ENCODE results near the gene PTPN11.
"Not testable (repeated sequence)": the region's sequence is repeated elsewhere in the genome, so short reads cannot be mapped to it uniquely, and the experiment has no call there.

PTPN11 gene

DNA sequence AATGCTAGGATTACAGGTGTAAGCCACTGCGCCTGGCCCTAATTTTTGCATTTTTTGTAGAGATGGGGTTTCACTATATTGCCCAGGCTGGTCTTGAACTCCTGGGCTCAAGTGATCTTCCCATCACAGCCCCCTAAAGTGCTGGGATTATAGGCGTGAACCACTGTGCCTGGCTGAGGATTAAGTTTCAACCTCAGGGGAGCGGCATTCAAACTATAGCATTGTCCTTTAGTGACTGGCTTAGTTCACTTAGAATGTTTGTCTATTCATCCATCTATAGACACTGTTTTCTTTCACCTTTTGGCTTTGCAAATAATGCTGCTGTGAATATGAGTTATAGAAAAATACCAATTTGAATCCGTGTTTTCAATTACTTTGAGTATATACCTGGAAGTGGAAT is 25.2 kb downstream of the PTPN11 start:
- DNase-seq (ENCODE audit: low spot score): no peak
- TF ChIP-seq, protein P1, sequence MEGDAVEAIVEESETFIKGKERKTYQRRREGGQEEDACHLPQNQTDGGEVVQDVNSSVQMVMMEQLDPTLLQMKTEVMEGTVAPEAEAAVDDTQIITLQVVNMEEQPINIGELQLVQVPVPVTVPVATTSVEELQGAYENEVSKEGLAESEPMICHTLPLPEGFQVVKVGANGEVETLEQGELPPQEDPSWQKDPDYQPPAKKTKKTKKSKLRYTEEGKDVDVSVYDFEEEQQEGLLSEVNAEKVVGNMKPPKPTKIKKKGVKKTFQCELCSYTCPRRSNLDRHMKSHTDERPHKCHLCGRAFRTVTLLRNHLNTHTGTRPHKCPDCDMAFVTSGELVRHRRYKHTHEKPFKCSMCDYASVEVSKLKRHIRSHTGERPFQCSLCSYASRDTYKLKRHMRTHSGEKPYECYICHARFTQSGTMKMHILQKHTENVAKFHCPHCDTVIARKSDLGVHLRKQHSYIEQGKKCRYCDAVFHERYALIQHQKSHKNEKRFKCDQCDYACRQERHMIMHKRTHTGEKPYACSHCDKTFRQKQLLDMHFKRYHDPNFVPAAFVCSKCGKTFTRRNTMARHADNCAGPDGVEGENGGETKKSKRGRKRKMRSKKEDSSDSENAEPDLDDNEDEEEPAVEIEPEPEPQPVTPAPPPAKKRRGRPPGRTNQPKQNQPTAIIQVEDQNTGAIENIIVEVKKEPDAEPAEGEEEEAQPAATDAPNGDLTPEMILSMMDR (IDR thresholded peaks at IDR 0.05; ENCODE audit: extremely low read depth, missing control alignments): no peak

DNA sequence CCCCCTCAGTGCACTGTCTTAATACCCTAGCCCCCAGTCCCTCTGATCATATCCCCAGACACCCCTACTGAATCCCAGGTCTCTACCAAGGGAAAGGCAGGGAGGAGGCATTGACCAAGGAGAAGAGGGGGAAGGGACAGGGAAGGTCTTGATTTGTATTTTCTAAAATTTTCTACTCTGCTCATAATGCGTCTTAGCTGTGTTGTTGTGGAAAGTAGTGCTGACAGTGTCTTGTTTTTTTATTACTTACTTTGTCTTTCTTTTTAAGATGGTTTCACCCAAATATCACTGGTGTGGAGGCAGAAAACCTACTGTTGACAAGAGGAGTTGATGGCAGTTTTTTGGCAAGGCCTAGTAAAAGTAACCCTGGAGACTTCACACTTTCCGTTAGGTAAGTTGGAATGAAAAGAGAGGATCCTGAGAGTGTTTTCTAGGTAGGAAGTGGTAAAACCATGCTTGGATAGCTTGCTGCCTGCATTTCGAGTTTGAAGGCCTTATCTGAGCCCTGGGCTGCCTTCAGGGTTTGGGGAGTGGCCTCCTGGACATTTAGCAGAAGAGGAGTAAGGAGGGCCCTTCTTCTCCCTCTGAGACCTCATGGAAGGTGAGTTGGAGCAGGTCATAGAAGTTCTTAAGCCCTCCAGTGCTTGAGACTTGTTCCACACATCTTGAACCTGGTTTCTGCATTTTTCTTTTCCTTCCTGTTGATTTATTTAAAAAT is 27.4 kb downstream of the PTPN11 start:
- TF ChIP-seq, protein P1 (IDR thresholded peaks at IDR 0.05; ENCODE audit: extremely low read depth, missing control alignments): no peak
- DNase-seq (ENCODE audit: low spot score): no peak

DNA sequence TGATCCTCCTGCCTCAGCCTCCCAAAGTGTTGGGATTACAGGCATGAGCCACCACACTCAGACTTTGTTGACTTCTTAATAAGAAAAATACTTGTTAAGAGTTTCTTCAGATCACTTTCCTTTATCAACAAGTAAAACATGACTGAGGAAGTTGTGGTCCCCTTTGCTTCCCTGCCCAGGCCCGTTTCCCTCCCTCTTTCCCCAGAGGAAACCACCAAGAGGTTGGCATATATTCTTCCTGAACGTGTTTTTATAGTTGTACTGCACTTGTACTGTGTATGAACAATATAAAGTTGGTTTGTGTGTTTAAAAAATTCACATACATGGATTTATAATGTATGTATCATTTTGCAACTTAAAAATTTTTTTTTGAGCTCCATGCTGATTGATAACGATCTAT is 28.4 kb downstream of the PTPN11 start:
- no peak for DNase-seq (ENCODE audit: low spot score)
- TF ChIP-seq, protein P1 (IDR thresholded peaks at IDR 0.05; ENCODE audit: extremely low read depth, missing control alignments): no peak

DNA sequence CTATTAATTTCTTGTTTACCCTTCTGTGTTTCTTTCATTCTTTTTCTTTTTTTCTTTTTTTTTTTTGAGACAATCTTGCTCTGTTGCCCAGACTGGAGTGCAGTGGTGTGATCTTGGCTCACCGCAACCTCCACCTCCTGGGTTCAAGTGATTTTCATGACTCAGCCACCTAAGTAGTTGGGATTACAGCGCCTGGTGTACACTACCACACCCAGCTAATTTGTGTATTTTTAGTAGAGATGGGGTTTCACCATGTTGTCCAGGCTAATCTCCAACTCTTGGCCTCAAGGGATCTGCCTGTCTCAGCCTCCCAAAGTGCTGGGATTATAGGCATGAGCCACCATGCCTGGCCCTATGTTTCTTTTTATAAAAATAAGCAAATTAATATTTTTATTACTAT is 29.4 kb downstream of the PTPN11 start:
- not testable (repeated sequence) for DNase-seq (ENCODE audit: low spot score)

DNA sequence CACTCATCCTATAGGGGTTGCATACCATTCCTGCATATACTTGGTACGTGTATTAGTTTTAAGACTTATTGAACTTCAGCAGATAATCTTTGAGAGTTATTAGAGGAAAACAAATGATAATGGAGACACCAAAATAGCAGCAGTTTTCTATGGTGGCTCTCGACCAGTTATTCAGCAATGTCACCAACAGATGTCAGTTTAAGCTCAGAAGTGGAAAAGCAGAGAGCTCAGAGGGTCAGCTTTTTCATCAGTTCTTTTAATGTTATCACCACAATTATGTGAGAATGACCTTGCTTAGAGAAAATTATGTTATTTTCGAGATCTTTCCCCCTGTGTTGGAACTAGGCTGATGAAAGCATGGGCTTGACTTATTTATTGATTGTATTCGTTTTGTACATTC is 32.0 kb downstream of the PTPN11 start:
- TF ChIP-seq, protein P1 (IDR thresholded peaks at IDR 0.05; ENCODE audit: extremely low read depth, missing control alignments): no peak
- DNase-seq (ENCODE audit: low spot score): no peak

DNA sequence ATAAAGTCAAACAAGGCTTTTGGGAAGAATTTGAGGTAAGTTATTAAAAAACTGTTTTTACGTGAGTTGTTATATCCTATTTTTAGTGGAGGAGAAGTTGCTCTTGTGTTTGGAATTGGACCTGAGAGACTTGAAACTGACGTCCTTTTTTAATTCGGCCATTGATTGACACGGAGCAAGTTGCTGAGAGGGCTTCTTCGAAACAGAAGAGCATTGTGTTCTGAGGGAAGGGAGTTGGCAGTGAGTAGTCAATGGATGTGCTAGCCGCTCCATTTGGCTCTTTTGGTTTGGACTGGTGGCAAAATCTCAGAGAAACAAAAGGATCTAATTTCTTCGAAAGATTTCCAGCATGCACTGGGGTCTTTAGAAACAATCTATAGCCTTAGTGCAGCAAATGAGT is 37.3 kb downstream of the PTPN11 start:
- TF ChIP-seq, protein P1 (IDR thresholded peaks at IDR 0.05; ENCODE audit: extremely low read depth, missing control alignments): no peak
- no peak for DNase-seq (ENCODE audit: low spot score)

DNA sequence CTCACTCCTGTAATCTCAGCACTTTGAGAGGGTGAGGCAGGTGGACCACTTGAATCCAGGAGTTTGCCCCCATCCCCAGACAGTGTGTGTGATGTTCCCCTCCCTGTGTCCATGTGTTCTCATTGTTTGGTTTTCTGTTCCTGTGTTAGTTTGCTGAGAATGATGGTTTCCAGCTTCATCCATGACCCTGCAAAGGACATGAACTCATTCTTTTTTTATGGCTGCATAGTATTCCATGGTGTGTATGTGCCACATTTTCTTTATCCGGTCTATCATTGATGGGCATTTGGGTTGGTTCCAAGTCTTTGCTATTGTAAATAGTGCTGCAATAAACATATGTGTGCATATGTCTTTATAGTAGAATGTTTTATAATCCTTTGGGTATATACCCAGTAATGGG is 38.4 kb downstream of the PTPN11 start:
- DNase-seq (ENCODE audit: low spot score): not testable (repeated sequence)

DNA sequence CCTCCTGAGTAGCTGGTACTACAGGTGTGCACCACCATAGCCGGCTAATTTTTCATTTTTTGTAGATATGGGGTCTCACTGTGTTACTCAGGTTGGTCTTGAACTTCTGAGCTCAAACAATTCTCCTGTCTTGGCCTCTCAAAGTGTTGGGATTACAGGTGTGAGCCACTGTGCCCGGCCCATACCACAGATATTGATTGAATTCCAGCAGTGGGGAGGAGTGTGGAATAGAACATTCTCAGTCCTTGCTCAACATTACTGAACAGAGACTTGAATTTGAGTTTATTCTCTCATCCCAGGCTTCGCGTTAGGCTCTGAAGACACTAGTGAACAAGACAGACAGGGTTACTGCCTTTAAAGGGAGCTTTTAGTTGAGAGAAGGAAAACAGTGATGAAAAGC is 39.6 kb downstream of the PTPN11 start:
- TF ChIP-seq, protein P1 (IDR thresholded peaks at IDR 0.05; ENCODE audit: extremely low read depth, missing control alignments): no peak
- DNase-seq (ENCODE audit: low spot score): no peak

Measured in GM20000 (cell line).